IPS-18c (cell line): ENCODE results near the gene KLF6.

Experiments used
- H3K4me3 ChIP-seq: 2 replicates; pipeline ENCODE4 v1.7.0; 2013; ENCODE audit warnings: low read depth, mild to moderate bottlenecking, low read length, moderate library complexity; ENCODE audit not compliant: insufficient read depth
- H3K9me3 ChIP-seq: one replicate; pipeline ENCODE4 v1.6.1; 2013; ENCODE audit warnings: mild to moderate bottlenecking, low read length, moderate library complexity; ENCODE audit not compliant: control insufficient read depth, insufficient read depth

KLF6 gene

GRCh38 chr10:3769556-3769955 lies 15.5 kb downstream of the KLF6 start:
- H3K9me3 ChIP-seq, result no peaks in the 10 kb centered on the region
- H3K4me3 ChIP-seq, result no peak overlapping the region

- no peaks in the 10 kb centered on the region for H3K9me3 ChIP-seq
- no peak overlapping the region for H3K4me3 ChIP-seq
Observed at GRCh38 chr10:3766046-3766756, 18.8 kb downstream of the KLF6 start.

GRCh38 chr10:3765146-3765545 lies 19.9 kb downstream of the KLF6 start:
- no peak overlapping the region for H3K4me3 ChIP-seq
- H3K9me3 ChIP-seq, result no peaks in the 10 kb centered on the region

- no peaks in the 10 kb centered on the region for H3K9me3 ChIP-seq
- H3K4me3 ChIP-seq, result no peak overlapping the region
Observed at GRCh38 chr10:3764626-3765112, 20.3 kb downstream of the KLF6 start.

GRCh38 chr10:3763852-3764625 lies 21.0 kb downstream of the KLF6 start:
- H3K4me3 ChIP-seq, result no peak overlapping the region
- no peaks in the 10 kb centered on the region for H3K9me3 ChIP-seq

- Histone ChIP-seq H3K4me3 (no peak overlapping the region), H3K9me3 (no peaks in the 10 kb centered on the region)
Observed at GRCh38 chr10:3763035-3763456, 22.0 kb downstream of the KLF6 start.

- Histone ChIP-seq H3K9me3 (no peaks in the 10 kb centered on the region), H3K4me3 (no peak overlapping the region)
Observed at GRCh38 chr10:3762309-3762708, 22.7 kb downstream of the KLF6 start.

- Histone ChIP-seq H3K4me3 (no peak overlapping the region), H3K9me3 (no peaks in the 10 kb centered on the region)
Observed at GRCh38 chr10:3761904-3762303, 23.1 kb downstream of the KLF6 start.

GRCh38 chr10:3761021-3761686 lies 23.9 kb downstream of the KLF6 start:
- no peak overlapping the region for H3K4me3 ChIP-seq
- H3K9me3 ChIP-seq, result no peaks in the 10 kb centered on the region

GRCh38 chr10:3760083-3760482 lies 24.9 kb downstream of the KLF6 start:
- Histone ChIP-seq H3K9me3 (no peaks in the 10 kb centered on the region), H3K4me3 (no peak overlapping the region)

GRCh38 chr10:3759397-3759796 lies 25.6 kb downstream of the KLF6 start:
- no peaks in the 10 kb centered on the region for H3K9me3 ChIP-seq
- H3K4me3 ChIP-seq, result no peak overlapping the region

- no peak overlapping the region for H3K4me3 ChIP-seq
Observed at GRCh38 chr10:3758491-3758970, 26.5 kb downstream of the KLF6 start.

GRCh38 chr10:3757638-3758490 lies 27.1 kb downstream of the KLF6 start:
- no peak overlapping the region for H3K4me3 ChIP-seq
- H3K9me3 ChIP-seq, result no peaks in the 10 kb centered on the region

More at GRCh38 chr10:3758491-3758970, 26.5 kb downstream of the KLF6 start:
- H3K9me3 ChIP-seq, result no peaks in the 10 kb centered on the region

GRCh38 chr10:3757250-3757637 lies 27.8 kb downstream of the KLF6 start:
- Histone ChIP-seq H3K9me3 (no peaks in the 10 kb centered on the region), H3K4me3 (no peak overlapping the region)

- no peaks in the 10 kb centered on the region for H3K9me3 ChIP-seq
- H3K4me3 ChIP-seq, result no peak overlapping the region
Observed at GRCh38 chr10:3756360-3756740, 28.7 kb downstream of the KLF6 start.

- no peak overlapping the region for H3K4me3 ChIP-seq
- H3K9me3 ChIP-seq, result no peaks in the 10 kb centered on the region
Observed at GRCh38 chr10:3755440-3756359, 29.3 kb downstream of the KLF6 start.
